GM18873 (cell line): ENCODE data around the gene INTS6L.

Experiments
- ATAC-seq: cut with Tn5 transposase; IDR thresholded peaks from one replicate; pipeline ENCODE4 v1.9.1; 2021; ENCODE audit warnings: mild to moderate bottlenecking, moderate library complexity, moderate number of reproducible peaks; ENCODE audit not compliant: unreplicated experiment, low FRiP score

The INTS6L gene

GRCh38 chrX:135521405-135522131, 1.1 kb downstream of the INTS6L start:
- ATAC-seq = peak; percentile 37

- ATAC-seq = no peak
Observed at GRCh38 chrX:135522132-135522530, 1.7 kb downstream of the INTS6L start.

- ATAC-seq = no peak
Observed at GRCh38 chrX:135522878-135523693, 2.6 kb downstream of the INTS6L start.

- ATAC-seq = no peak
Observed at GRCh38 chrX:135528254-135528653, 7.8 kb downstream of the INTS6L start.

- no peak for ATAC-seq
Observed at GRCh38 chrX:135528756-135529155, 8.3 kb downstream of the INTS6L start.

GRCh38 chrX:135530097-135530496, 9.6 kb downstream of the INTS6L start:
- no peak for ATAC-seq

- ATAC-seq = no peak
Observed at GRCh38 chrX:135531813-135532212, 11.4 kb downstream of the INTS6L start.

- no peak for ATAC-seq
Observed at GRCh38 chrX:135535077-135535940, 14.8 kb downstream of the INTS6L start.

- no peak for ATAC-seq
Observed at GRCh38 chrX:135536877-135537276, 16.4 kb downstream of the INTS6L start.

GRCh38 chrX:135541351-135541750, 20.9 kb downstream of the INTS6L start:
- no peak for ATAC-seq

- no peak for ATAC-seq
Observed at GRCh38 chrX:135543172-135543571, 22.7 kb downstream of the INTS6L start.

- ATAC-seq = no peak
Observed at GRCh38 chrX:135543924-135544323, 23.5 kb downstream of the INTS6L start.

GRCh38 chrX:135544338-135544948, 24.0 kb downstream of the INTS6L start:
- no peak for ATAC-seq

GRCh38 chrX:135547767-135548166, 27.3 kb downstream of the INTS6L start:
- no peak for ATAC-seq

GRCh38 chrX:135549519-135549918, 29.1 kb downstream of the INTS6L start:
- no peak for ATAC-seq

GRCh38 chrX:135556055-135556454, 35.6 kb downstream of the INTS6L start:
- no peak for ATAC-seq

GRCh38 chrX:135557344-135557743, 36.9 kb downstream of the INTS6L start:
- ATAC-seq = no peak

GRCh38 chrX:135572436-135572835, 52.0 kb downstream of the INTS6L start:
- no peak for ATAC-seq

- no peak for ATAC-seq
Observed at GRCh38 chrX:135581496-135581895, 61.0 kb downstream of the INTS6L start.

GRCh38 chrX:135585153-135585552, 64.7 kb downstream of the INTS6L start:
- no peak for ATAC-seq
